Liver (tissue), 3 donors: ENCODE data around the gene CEP128.

ENCODE experiments used
- GABPA ChIP-seq, 2 donors: IDR thresholded peaks in 1 of 2; conservative IDR thresholded peaks in 1 of 2; 2 replicates each; pipeline ENCODE4 v1.6.1; 2016; ENCODE audit warnings: antibody characterized with exemption in 2 of 2, mild to moderate bottlenecking in 1 of 2, moderate library complexity in 1 of 2
- HNF4A ChIP-seq, 2 donors: conservative IDR thresholded peaks; 2 replicates each; pipeline ENCODE4 v1.6.1; 2016; ENCODE audit warnings: antibody characterized with exemption in 2 of 2, mild to moderate bottlenecking in 2 of 2
- RXRA ChIP-seq, 2 donors: IDR thresholded peaks; 2 replicates each; pipeline ENCODE4 v1.6.1; 2017 to 2018; ENCODE audit warnings: antibody characterized with exemption in 2 of 2, mild to moderate bottlenecking in 1 of 2
- TF ChIP-seq, protein P1 (sequence below): fragments of 150-350 bp; IDR thresholded peaks from 2 replicates; pipeline ENCODE4 v1.5.1; 2017; ENCODE audit warnings: improper control_type of control experiment, low read depth, low read length; ENCODE audit not compliant: missing input control
- donor health status: healthy.
- donor health status: healthy.

DNA sequence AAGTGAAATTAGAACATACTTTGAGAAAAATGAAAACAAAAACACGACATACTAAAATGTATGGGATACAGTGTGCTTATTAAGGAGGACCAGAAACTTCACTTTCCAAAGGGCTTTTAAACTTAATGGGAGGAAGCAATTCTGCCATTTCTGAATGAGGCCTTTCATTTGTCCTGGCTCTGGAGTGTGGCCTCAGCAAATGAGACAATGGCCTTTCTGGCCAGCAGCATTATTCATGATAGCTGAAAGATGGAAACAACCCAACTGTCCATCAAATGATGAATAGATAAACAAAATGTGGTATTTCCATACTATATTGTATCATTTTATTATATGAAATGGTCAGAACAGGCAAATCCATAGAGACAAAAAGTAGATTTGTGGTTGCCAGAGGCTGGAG, 338.6 kb downstream of the CEP128 start:
- TF ChIP-seq GABPA (IDR thresholded peaks at IDR 0.05 in 1 of 2, conservative IDR thresholded peaks at IDR 0.05 in 1 of 2) (no peak), HNF4A (conservative IDR thresholded peaks at IDR 0.05) (no peak), RXRA (IDR thresholded peaks at IDR 0.05) (no peak)
- TF ChIP-seq, protein P1, sequence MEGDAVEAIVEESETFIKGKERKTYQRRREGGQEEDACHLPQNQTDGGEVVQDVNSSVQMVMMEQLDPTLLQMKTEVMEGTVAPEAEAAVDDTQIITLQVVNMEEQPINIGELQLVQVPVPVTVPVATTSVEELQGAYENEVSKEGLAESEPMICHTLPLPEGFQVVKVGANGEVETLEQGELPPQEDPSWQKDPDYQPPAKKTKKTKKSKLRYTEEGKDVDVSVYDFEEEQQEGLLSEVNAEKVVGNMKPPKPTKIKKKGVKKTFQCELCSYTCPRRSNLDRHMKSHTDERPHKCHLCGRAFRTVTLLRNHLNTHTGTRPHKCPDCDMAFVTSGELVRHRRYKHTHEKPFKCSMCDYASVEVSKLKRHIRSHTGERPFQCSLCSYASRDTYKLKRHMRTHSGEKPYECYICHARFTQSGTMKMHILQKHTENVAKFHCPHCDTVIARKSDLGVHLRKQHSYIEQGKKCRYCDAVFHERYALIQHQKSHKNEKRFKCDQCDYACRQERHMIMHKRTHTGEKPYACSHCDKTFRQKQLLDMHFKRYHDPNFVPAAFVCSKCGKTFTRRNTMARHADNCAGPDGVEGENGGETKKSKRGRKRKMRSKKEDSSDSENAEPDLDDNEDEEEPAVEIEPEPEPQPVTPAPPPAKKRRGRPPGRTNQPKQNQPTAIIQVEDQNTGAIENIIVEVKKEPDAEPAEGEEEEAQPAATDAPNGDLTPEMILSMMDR: no peak
